ENCODE results near the gene PEG3.

Gene PEG3

DNA sequence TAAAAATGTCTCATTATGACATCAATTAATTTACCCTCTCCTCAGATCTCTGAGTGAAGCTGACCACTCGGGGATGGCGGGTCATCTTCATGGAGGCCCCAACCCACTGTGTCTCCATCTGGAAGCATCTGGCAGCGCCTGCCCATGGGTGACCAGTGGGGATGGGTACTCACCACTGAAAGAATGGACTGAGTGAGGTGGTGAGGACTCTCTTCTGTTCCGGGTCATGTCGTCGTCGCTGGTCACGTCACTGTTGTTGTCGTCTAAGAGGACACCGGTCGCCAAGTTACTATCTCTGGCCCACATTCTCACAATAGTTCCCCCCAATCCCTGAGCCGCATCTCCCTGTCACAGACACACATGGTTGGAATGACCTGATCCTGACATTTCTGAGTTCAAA is 17.1 kb downstream of the PEG3 start:
- H3K4me1 ChIP-seq (ENCODE audit: control insufficient read depth, insufficient read depth, low read length) = no peaks in the 10 kb centered on the region
- no peak for DNase-seq (ENCODE audit: low read depth)
- no peaks in the 10 kb centered on the region for H3K36me3 ChIP-seq (ENCODE audit: control insufficient read depth, insufficient read depth, low read length, severe bottlenecking)
- no peaks in the 10 kb centered on the region for H3K27me3 ChIP-seq (replicated peaks; ENCODE audit: control insufficient read depth, insufficient read depth, low read length)
- no peak overlapping the region for H3K9ac ChIP-seq (ENCODE audit: low read length)
- no peak overlapping the region for H3K4me3 ChIP-seq (ENCODE audit: low read length)
- H3K9me3 ChIP-seq (ENCODE audit: control insufficient read depth, low read length) = no peaks in the 10 kb centered on the region

DNA sequence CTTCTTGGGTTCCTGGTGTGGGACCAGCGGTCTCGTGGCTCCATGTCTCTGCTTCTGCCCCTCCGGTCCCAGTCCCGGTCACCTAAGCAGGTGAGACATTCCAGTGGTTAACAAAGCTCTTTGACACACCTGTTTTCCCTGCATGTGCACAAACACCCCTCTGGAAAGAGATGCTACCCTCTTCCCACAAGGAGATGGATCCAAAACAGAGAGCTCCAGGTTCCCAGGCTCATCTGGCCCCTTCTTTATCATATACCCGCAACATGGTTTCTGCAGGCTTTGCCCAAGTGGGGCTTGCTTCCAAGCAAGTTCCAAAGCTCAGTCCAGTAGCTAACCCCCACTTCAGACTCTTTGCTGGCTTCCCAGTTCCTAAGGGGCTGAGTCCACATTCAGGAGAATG is 17.8 kb downstream of the PEG3 start:
- Histone ChIP-seq H3K4me3 (ENCODE audit: low read length) (no peak overlapping the region), H3K9ac (ENCODE audit: low read length) (no peak overlapping the region), H3K4me1 (ENCODE audit: control insufficient read depth, insufficient read depth, low read length) (no peaks in the 10 kb centered on the region), H3K36me3 (ENCODE audit: control insufficient read depth, insufficient read depth, low read length, severe bottlenecking) (no peaks in the 10 kb centered on the region), H3K9me3 (ENCODE audit: control insufficient read depth, low read length) (no peaks in the 10 kb centered on the region), H3K27me3 (replicated peaks; ENCODE audit: control insufficient read depth, insufficient read depth, low read length) (no peaks in the 10 kb centered on the region)
- no peak for DNase-seq (ENCODE audit: low read depth)

DNA sequence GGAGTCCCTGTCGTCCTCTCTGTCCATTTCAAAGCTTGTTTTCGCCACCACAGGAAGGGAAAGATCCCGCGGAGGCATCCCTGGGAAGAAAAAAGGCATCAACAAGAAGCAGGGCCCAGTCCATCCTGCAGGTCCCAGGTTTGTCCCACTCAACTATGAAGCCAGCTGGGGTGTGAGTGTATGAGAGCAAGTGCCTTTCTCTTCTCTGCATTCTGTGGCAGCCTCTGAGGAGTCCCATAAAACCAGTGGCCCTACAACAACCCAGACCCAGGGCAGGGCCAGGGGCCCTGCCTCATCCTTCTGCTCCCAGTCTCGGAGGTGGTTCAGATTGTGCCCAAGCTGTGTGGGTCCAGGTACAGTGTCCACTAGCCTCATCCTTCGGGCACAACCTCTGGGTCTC is 18.9 kb downstream of the PEG3 start:
- DNase-seq (ENCODE audit: low read depth) = no peak
- Histone ChIP-seq H3K9ac (ENCODE audit: low read length) (no peak overlapping the region), H3K4me1 (ENCODE audit: control insufficient read depth, insufficient read depth, low read length) (no peaks in the 10 kb centered on the region), H3K4me3 (ENCODE audit: low read length) (no peak overlapping the region), H3K9me3 (ENCODE audit: control insufficient read depth, low read length) (peaks cover 8% of the 10 kb centered on the region), H3K27me3 (replicated peaks; ENCODE audit: control insufficient read depth, insufficient read depth, low read length) (no peaks in the 10 kb centered on the region), H3K36me3 (ENCODE audit: control insufficient read depth, insufficient read depth, low read length, severe bottlenecking) (no peaks in the 10 kb centered on the region)

DNA sequence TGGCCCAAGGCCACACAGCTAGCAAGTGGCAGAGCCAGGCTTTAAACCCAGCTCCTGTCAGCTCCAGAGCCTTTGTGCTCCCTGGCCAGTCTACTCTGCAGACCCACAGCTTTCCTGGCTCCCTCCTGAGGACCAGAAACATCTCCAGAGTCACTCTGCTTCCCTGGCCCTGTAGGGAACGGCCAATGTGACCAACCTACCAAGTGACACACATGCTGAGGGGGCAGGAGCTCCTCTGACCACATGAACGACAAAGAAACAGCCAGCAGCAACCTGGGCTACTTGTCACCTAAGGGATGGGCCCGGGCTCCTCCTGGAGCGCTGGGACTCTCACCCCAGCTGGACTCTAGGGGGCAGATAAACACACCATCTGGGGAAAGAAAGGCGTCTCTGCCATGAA is 19.3 kb downstream of the PEG3 start:
- H3K27me3 ChIP-seq (replicated peaks; ENCODE audit: control insufficient read depth, insufficient read depth, low read length) = no peaks in the 10 kb centered on the region
- no peak overlapping the region for H3K4me3 ChIP-seq (ENCODE audit: low read length)
- no peak for DNase-seq (ENCODE audit: low read depth)
- H3K9me3 ChIP-seq (ENCODE audit: control insufficient read depth, low read length) = peaks cover 11% of the 10 kb centered on the region
- no peaks in the 10 kb centered on the region for H3K36me3 ChIP-seq (ENCODE audit: control insufficient read depth, insufficient read depth, low read length, severe bottlenecking)
- no peak overlapping the region for H3K9ac ChIP-seq (ENCODE audit: low read length)
- H3K4me1 ChIP-seq (ENCODE audit: control insufficient read depth, insufficient read depth, low read length) = no peaks in the 10 kb centered on the region

DNA sequence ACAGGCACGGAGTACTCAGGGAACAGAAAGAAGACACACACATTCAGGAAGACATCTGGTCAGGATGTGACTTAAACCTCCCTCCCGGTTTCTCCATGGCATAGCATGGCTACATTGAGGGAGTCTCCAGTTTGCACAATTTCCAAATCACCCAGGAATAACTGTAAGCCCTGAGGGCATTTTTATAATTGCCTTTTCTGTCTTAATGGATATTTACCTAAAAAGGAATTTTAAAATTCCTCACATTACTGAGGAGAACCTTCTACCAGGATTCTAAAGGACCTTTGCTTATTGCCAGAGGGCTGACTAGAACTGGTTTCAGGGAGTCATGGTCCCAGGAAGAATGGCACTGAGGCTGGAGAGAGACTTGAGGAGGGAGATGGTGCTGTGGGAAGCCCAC is 21.4 kb downstream of the PEG3 start:
- H3K36me3 ChIP-seq (ENCODE audit: control insufficient read depth, insufficient read depth, low read length, severe bottlenecking) = no peaks in the 10 kb centered on the region
- DNase-seq (ENCODE audit: low read depth) = no peak
- peaks cover 16% of the 10 kb centered on the region for H3K9me3 ChIP-seq (ENCODE audit: control insufficient read depth, low read length)
- no peak overlapping the region for H3K4me3 ChIP-seq (ENCODE audit: low read length)
- no peaks in the 10 kb centered on the region for H3K4me1 ChIP-seq (ENCODE audit: control insufficient read depth, insufficient read depth, low read length)
- no peak overlapping the region for H3K9ac ChIP-seq (ENCODE audit: low read length)
- H3K27me3 ChIP-seq (replicated peaks; ENCODE audit: control insufficient read depth, insufficient read depth, low read length) = no peaks in the 10 kb centered on the region

DNA sequence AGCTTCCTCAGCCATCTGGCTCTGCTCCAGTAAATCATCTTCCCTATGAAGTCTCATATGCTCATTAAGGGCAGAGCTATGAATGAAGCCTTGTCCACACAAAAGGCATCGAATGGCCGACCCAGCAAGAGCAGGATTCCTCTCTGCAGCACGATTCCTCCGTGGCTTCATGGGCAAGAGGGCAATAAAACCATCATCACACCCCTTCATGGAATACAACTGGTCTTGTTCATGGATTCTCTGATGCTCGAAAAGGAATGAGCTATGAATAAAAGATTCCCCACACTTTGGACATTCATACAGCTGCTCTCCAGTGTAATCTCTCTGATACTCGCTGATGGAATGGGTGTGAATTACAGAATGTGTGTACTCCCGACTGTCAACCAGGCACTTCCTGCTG is 25.9 kb downstream of the PEG3 start:
- Histone ChIP-seq H3K9me3 (ENCODE audit: control insufficient read depth, low read length) (peaks cover 21% of the 10 kb centered on the region), H3K4me1 (ENCODE audit: control insufficient read depth, insufficient read depth, low read length) (no peaks in the 10 kb centered on the region), H3K4me3 (ENCODE audit: low read length) (no peak overlapping the region), H3K9ac (ENCODE audit: low read length) (no peak overlapping the region), H3K36me3 (ENCODE audit: control insufficient read depth, insufficient read depth, low read length, severe bottlenecking) (no peaks in the 10 kb centered on the region), H3K27me3 (replicated peaks; ENCODE audit: control insufficient read depth, insufficient read depth, low read length) (no peaks in the 10 kb centered on the region)
- no peak for DNase-seq (ENCODE audit: low read depth)

DNA sequence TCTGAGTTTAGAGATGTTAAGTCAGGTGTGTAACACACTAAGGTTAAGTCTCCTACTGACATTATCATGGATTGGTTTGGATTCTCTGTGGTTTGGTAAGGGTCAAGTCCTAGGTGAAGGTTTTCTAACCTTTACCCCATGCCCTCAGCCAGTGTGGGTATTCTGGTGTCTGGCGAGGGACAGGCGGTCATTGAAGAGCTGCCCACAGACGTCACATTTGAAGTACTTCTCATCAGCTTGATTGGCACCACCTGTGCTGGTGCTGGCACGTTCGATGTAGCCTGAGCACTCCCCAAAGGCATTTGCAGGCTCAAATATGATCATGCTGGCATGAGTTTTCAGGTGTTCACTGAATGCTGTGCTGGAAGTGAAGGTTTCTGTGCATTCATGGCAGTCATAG is 27.0 kb downstream of the PEG3 start:
- Histone ChIP-seq H3K9ac (ENCODE audit: low read length) (no peak overlapping the region), H3K9me3 (ENCODE audit: control insufficient read depth, low read length) (peaks cover 27% of the 10 kb centered on the region), H3K36me3 (ENCODE audit: control insufficient read depth, insufficient read depth, low read length, severe bottlenecking) (no peaks in the 10 kb centered on the region)

DNA sequence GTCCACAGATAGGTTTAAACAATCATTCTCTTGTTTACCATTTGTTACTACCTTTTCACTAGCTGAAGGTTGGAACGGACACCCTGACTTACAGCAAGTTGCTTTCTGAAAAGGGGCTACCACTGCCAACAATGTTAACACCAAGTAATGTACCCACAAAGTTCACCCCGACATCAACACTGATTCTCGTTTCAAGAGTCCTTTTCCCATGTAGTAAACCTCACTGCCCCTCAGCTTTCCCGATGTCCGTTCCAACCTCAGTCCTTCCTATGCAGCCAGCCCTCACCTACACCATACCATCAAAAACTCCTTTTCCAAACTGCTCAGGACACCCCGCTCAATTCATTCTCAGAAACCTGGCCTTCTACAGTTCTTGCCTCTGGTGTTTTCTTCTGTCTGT is 29.0 kb downstream of the PEG3 start:
- no peaks in the 10 kb centered on the region for H3K36me3 ChIP-seq (ENCODE audit: control insufficient read depth, insufficient read depth, low read length, severe bottlenecking)
- no peak overlapping the region for H3K4me3 ChIP-seq (ENCODE audit: low read length)
- H3K4me1 ChIP-seq (ENCODE audit: control insufficient read depth, insufficient read depth, low read length) = no peaks in the 10 kb centered on the region
- DNase-seq (ENCODE audit: low read depth) = no peak
- peaks cover 26% of the 10 kb centered on the region for H3K9me3 ChIP-seq (ENCODE audit: control insufficient read depth, low read length)
- no peaks in the 10 kb centered on the region for H3K27me3 ChIP-seq (replicated peaks; ENCODE audit: control insufficient read depth, insufficient read depth, low read length)
- no peak overlapping the region for H3K9ac ChIP-seq (ENCODE audit: low read length)

More for the DNA sequence above, 27.0 kb downstream of the PEG3 start:
- no peak for DNase-seq (ENCODE audit: low read depth)
- no peak overlapping the region for H3K4me3 ChIP-seq (ENCODE audit: low read length)
- H3K4me1 ChIP-seq (ENCODE audit: control insufficient read depth, insufficient read depth, low read length) = no peaks in the 10 kb centered on the region
- H3K27me3 ChIP-seq (replicated peaks; ENCODE audit: control insufficient read depth, insufficient read depth, low read length) = no peaks in the 10 kb centered on the region

DNA sequence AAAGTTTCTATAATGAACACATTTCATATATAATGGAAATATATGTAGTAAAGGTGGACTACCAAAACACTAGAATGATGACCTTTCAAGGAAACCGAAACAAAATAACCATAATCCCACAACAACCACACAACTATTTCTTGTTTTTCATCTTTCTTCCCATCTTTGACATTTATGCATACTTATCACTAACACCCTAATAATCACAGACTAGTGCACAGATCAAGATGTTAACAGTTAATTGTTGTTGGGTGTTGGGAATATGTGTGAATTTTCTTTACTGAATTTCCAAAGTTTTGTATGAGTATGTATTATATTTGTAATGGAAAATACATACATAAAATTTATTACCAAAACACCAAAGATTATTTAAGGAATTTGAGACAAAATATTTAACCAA is 30.3 kb downstream of the PEG3 start:
- no peaks in the 10 kb centered on the region for H3K27me3 ChIP-seq (replicated peaks; ENCODE audit: control insufficient read depth, insufficient read depth, low read length)
- peaks cover 32% of the 10 kb centered on the region for H3K9me3 ChIP-seq (ENCODE audit: control insufficient read depth, low read length)
- no peak overlapping the region for H3K9ac ChIP-seq (ENCODE audit: low read length)
- no peaks in the 10 kb centered on the region for H3K4me1 ChIP-seq (ENCODE audit: control insufficient read depth, insufficient read depth, low read length)
- no peaks in the 10 kb centered on the region for H3K36me3 ChIP-seq (ENCODE audit: control insufficient read depth, insufficient read depth, low read length, severe bottlenecking)
- H3K4me3 ChIP-seq (ENCODE audit: low read length) = no peak overlapping the region
- DNase-seq (ENCODE audit: low read depth) = no peak

DNA sequence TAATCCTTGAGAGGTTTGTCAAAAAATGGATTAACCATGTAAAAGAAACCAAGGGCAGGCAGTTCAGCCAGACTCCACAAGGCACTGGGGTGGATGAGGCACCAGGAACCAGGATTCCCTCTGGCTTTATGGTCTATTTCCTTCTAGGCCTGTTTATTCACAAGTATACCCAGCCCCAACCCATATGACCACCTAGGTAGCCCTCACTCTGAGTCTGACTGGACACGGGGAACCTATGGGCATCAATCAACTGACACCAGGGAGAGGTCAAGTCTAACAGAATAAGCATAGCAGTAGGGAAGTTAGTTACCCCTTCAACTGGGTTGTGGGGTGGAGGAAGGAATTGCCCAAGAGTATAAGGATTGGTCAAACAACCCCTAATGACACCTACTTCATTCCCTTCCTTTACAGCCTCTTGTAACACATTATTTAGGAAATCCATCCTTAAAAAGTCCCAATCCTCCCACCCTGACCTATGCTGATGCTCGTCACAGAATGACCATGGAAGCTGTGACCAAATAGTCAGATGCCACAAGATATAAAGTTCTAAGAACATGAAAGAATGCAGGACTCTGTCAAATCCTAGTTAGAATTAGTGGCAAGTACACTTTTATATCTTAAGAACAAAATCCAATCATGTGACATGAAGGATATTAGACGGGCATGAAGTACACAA is 31.7 kb downstream of the PEG3 start:
- H3K9me3 ChIP-seq (ENCODE audit: control insufficient read depth, low read length) = peaks cover 36% of the 10 kb centered on the region
- no peak overlapping the region for H3K4me3 ChIP-seq (ENCODE audit: low read length)
- no peaks in the 10 kb centered on the region for H3K27me3 ChIP-seq (replicated peaks; ENCODE audit: control insufficient read depth, insufficient read depth, low read length)
- no peaks in the 10 kb centered on the region for H3K4me1 ChIP-seq (ENCODE audit: control insufficient read depth, insufficient read depth, low read length)
- no peak overlapping the region for H3K9ac ChIP-seq (ENCODE audit: low read length)
- DNase-seq (ENCODE audit: low read depth) = no peak
- no peaks in the 10 kb centered on the region for H3K36me3 ChIP-seq (ENCODE audit: control insufficient read depth, insufficient read depth, low read length, severe bottlenecking)

DNA sequence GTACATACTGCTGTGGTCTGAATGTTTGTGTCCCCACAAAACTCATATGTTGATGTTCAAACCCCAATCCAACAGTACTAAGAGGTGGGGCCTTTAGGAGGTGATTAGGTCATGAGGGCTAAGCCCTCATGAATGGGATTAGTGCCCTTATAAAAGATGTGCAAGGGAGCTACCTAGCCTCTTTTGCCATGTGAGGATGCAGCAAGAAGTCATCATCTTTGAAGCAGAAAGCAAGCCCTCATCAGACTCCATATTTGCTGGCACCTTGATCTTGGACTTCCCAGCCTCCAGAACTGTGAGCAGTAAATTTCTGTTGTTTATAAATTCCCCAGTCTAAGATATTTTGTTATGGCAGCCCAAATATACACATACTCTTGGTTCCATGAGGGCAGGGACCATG is 33.9 kb downstream of the PEG3 start:
- no peak for DNase-seq (ENCODE audit: low read depth)
- H3K9ac ChIP-seq (ENCODE audit: low read length) = no peak overlapping the region
- no peaks in the 10 kb centered on the region for H3K36me3 ChIP-seq (ENCODE audit: control insufficient read depth, insufficient read depth, low read length, severe bottlenecking)
- no peak overlapping the region for H3K4me3 ChIP-seq (ENCODE audit: low read length)
- H3K9me3 ChIP-seq (ENCODE audit: control insufficient read depth, low read length) = peaks cover 51% of the 10 kb centered on the region
- no peaks in the 10 kb centered on the region for H3K4me1 ChIP-seq (ENCODE audit: control insufficient read depth, insufficient read depth, low read length)
- no peaks in the 10 kb centered on the region for H3K27me3 ChIP-seq (replicated peaks; ENCODE audit: control insufficient read depth, insufficient read depth, low read length)
